Large intestine (tissue), 3 donors: ENCODE measurements around the gene WFDC1. TPM values are rescaled to one million over a fixed set of nuclear protein-coding genes. Genes with fewer than 3 reads are reported as not detected.
A peak's percentile ranks its signal among the peaks of the same experiment; 100 is the strongest.

Source experiments
- DNase-seq, 2 donors: peaks; one replicate each; pipeline versions ENCODE4 v3.0.0 to v3.0.0-alpha.2; 2013
- H3K27ac ChIP-seq: one replicate; pipeline ENCODE4 v1.5.1; 2013; ENCODE audit warnings: low read length
- H3K27me3 ChIP-seq: 2 replicates; pipeline ENCODE4 v1.6.1; 2013; ENCODE audit warnings: low read length; ENCODE audit not compliant: control insufficient read depth, insufficient read depth
- H3K36me3 ChIP-seq: 2 replicates; pipeline ENCODE4 v1.6.1; 2013; ENCODE audit warnings: low read length; ENCODE audit not compliant: control insufficient read depth, insufficient read depth
- H3K4me1 ChIP-seq: one replicate; pipeline ENCODE4 v1.6.1; 2013; ENCODE audit warnings: low read length; ENCODE audit not compliant: control insufficient read depth, insufficient read depth
- H3K4me3 ChIP-seq: one replicate; pipeline ENCODE4 v1.5.1; 2013; ENCODE audit warnings: low read length
- H3K9me3 ChIP-seq: one replicate; pipeline ENCODE4 v1.6.1; 2013; ENCODE audit warnings: mild to moderate bottlenecking, low read depth, low read length, moderate library complexity; ENCODE audit not compliant: control insufficient read depth
- WGBS: methylation state at CpG from one replicate; pipeline ENCODE4 v1.1.5; 2013; ENCODE audit warnings: low lambda C conversion rate; ENCODE audit not compliant: insufficient coverage; 5-methylcytosine and 5-hydroxymethylcytosine counted together
- polyA plus RNA-seq: library from polyadenylated mRNA; unstranded; fragments of 120-200 nt; gene quantifications from one replicate; pipeline ENCODE4 v1.2.1, GENCODE V29; 2013

WFDC1 gene
- polyA plus RNA-seq, 1 donor = 18.6 TPM

- Histone ChIP-seq H3K27ac (no peak overlapping the region), H3K4me1 (peaks cover 13% of the 10 kb centered on the region), H3K36me3 (no peaks in the 10 kb centered on the region), H3K27me3 (no peaks in the 10 kb centered on the region), H3K4me3 (no peak overlapping the region), H3K9me3 (no peaks in the 10 kb centered on the region)
- DNase-seq = peak in 1 of 2 donors; percentile 73
- no CpG with 5 or more reads among the region's 11 CpGs for WGBS
These were observed 55.4 kb downstream of the WFDC1 start for GRCh38 chr16:84349862-84350684.

- Histone ChIP-seq H3K36me3 (no peaks in the 10 kb centered on the region), H3K4me1 (peaks cover 13% of the 10 kb centered on the region), H3K9me3 (no peaks in the 10 kb centered on the region), H3K27me3 (no peaks in the 10 kb centered on the region), H3K4me3 (no peak overlapping the region), H3K27ac (no peak overlapping the region)
- WGBS = no CpG with 5 or more reads among the region's 16 CpGs
- no peak for DNase-seq
These were observed 56.2 kb downstream of the WFDC1 start for GRCh38 chr16:84350685-84351400.

- no CpG with 5 or more reads among the region's 8 CpGs for WGBS
- Histone ChIP-seq H3K27me3 (no peaks in the 10 kb centered on the region), H3K27ac (no peak overlapping the region), H3K36me3 (no peaks in the 10 kb centered on the region), H3K4me1 (peaks cover 13% of the 10 kb centered on the region), H3K9me3 (no peaks in the 10 kb centered on the region), H3K4me3 (no peak overlapping the region)
- no peak for DNase-seq
These were observed 57.0 kb downstream of the WFDC1 start for GRCh38 chr16:84351630-84352029.

GRCh38 chr16:84354306-84354705, 59.6 kb downstream of the WFDC1 start:
- no peak overlapping the region for H3K27ac ChIP-seq
- no peak overlapping the region for H3K4me3 ChIP-seq
- no peaks in the 10 kb centered on the region for H3K36me3 ChIP-seq
- no peaks in the 10 kb centered on the region for H3K9me3 ChIP-seq
- no CpG with 5 or more reads among the region's 6 CpGs for WGBS
- H3K27me3 ChIP-seq = no peaks in the 10 kb centered on the region
- H3K4me1 ChIP-seq = peaks cover 18% of the 10 kb centered on the region
- DNase-seq = no peak

- peaks cover 17% of the 10 kb centered on the region for H3K4me1 ChIP-seq
- no peaks in the 10 kb centered on the region for H3K9me3 ChIP-seq
- H3K27me3 ChIP-seq = no peaks in the 10 kb centered on the region
- no peak overlapping the region for H3K27ac ChIP-seq
- WGBS = no CpG with 5 or more reads among the region's 2 CpGs
- no peak overlapping the region for H3K4me3 ChIP-seq
- DNase-seq = no peak
- no peaks in the 10 kb centered on the region for H3K36me3 ChIP-seq
These were observed 60.5 kb downstream of the WFDC1 start for GRCh38 chr16:84355149-84355548.

GRCh38 chr16:84356176-84356575, 61.5 kb downstream of the WFDC1 start:
- H3K4me1 ChIP-seq = peaks cover 8% of the 10 kb centered on the region
- H3K4me3 ChIP-seq = no peak overlapping the region
- H3K27me3 ChIP-seq = no peaks in the 10 kb centered on the region
- no peak for DNase-seq
- no peaks in the 10 kb centered on the region for H3K36me3 ChIP-seq
- no peaks in the 10 kb centered on the region for H3K9me3 ChIP-seq
- no peak overlapping the region for H3K27ac ChIP-seq
- no CpG with 5 or more reads among the region's 10 CpGs for WGBS

- 20% methylated on average over 1 of the region's 11 CpGs for WGBS
- Histone ChIP-seq H3K36me3 (no peaks in the 10 kb centered on the region), H3K27me3 (no peaks in the 10 kb centered on the region), H3K4me3 (no peak overlapping the region), H3K27ac (no peak overlapping the region), H3K9me3 (no peaks in the 10 kb centered on the region), H3K4me1 (peaks cover 6% of the 10 kb centered on the region)
- no peak for DNase-seq
These were observed 62.0 kb downstream of the WFDC1 start for GRCh38 chr16:84356591-84357116.

GRCh38 chr16:84357191-84357651, 62.5 kb downstream of the WFDC1 start:
- Histone ChIP-seq H3K27ac (no peak overlapping the region), H3K4me3 (no peak overlapping the region), H3K27me3 (no peaks in the 10 kb centered on the region), H3K9me3 (no peaks in the 10 kb centered on the region), H3K4me1 (peaks cover 6% of the 10 kb centered on the region), H3K36me3 (no peaks in the 10 kb centered on the region)
- no CpG with 5 or more reads among the region's 9 CpGs for WGBS
- DNase-seq = no peak

GRCh38 chr16:84358601-84359295, 64.1 kb downstream of the WFDC1 start:
- H3K36me3 ChIP-seq = no peaks in the 10 kb centered on the region
- H3K27me3 ChIP-seq = no peaks in the 10 kb centered on the region
- H3K27ac ChIP-seq = no peak overlapping the region
- no peaks in the 10 kb centered on the region for H3K9me3 ChIP-seq
- WGBS = 39% methylated on average over 3 of the region's 14 CpGs
- H3K4me3 ChIP-seq = no peak overlapping the region
- DNase-seq = peak in 1 of 2 donors; percentile 61
- peaks cover 6% of the 10 kb centered on the region for H3K4me1 ChIP-seq

- no peaks in the 10 kb centered on the region for H3K27me3 ChIP-seq
- no peaks in the 10 kb centered on the region for H3K9me3 ChIP-seq
- H3K4me1 ChIP-seq = peaks cover 6% of the 10 kb centered on the region
- H3K27ac ChIP-seq = no peak overlapping the region
- H3K4me3 ChIP-seq = no peak overlapping the region
- no peak for DNase-seq
- no CpG with 5 or more reads among the region's 8 CpGs for WGBS
- H3K36me3 ChIP-seq = no peaks in the 10 kb centered on the region
These were observed 64.6 kb downstream of the WFDC1 start for GRCh38 chr16:84359326-84359725.
